Upper lobe of left lung (tissue), 4 donors: ENCODE measurements around the gene PLP1.

ENCODE experiments used
- CTCF ChIP-seq, 6 experiments: fragments of 450-650 bp in 4 of 6; fragments of 200-600 bp in 2 of 6; sonication (generic) in 2 of 6; IDR thresholded peaks; one replicate each; pipeline ENCODE4 v1.5.1; 2016 to 2019; ENCODE audit warnings: antibody characterized with exemption in 6 of 6
- EP300 ChIP-seq, 4 donors: sonication (generic); formaldehyde crosslinking; IDR thresholded peaks; one replicate each; pipeline ENCODE4 v1.5.1; 2017; ENCODE audit warnings: antibody characterized with exemption in 4 of 4, control low read depth in 2 of 4

- TF ChIP-seq CTCF (IDR thresholded peaks at IDR 0.05) (no peak), EP300 (IDR thresholded peaks at IDR 0.05) (no peak)
Measured at GRCh38 chrX:103794119-103794518, 17.5 kb downstream of the PLP1 start.
